Ovary (tissue), 9 donors: ENCODE measurements around the gene NCK1. TPM values are rescaled to one million over a fixed set of nuclear protein-coding genes. Genes with fewer than 3 reads are reported as not detected.

Experiments
- DNase-seq, 5 donors: peaks; one replicate each; pipeline ENCODE4 v3.0.0-alpha.2; 2019 to 2020
- H3K27ac ChIP-seq, 2 donors: fragments of 200-600 bp; one replicate each; pipeline versions ENCODE4 v1.5.1 to v1.8.0; 2019 to 2022
- H3K27me3 ChIP-seq: fragments of 200-600 bp; one replicate; pipeline ENCODE4 v1.8.0; 2022
- H3K36me3 ChIP-seq: fragments of 200-600 bp; sonication (generic); one replicate; pipeline ENCODE4 v1.5.1; 2019
- H3K4me1 ChIP-seq: one replicate; pipeline ENCODE4 v1.8.1; 2013; ENCODE audit warnings: mild to moderate bottlenecking, moderate library complexity; ENCODE audit not compliant: insufficient read depth
- H3K4me3 ChIP-seq: fragments of 200-600 bp; sonication (generic); one replicate; pipeline ENCODE4 v1.5.1; 2017
- H3K9me3 ChIP-seq, 2 donors: fragments of 200-600 bp in 1 of 2; sonication (generic) in 1 of 2; one replicate each; pipeline versions ENCODE4 v1.5.1 to v1.8.1; 2013 to 2019; ENCODE audit warnings: mild to moderate bottlenecking in 1 of 2, moderate library complexity in 1 of 2
- CTCF ChIP-seq, 3 donors: fragments of 450-650 bp in 2 of 3; fragments of 200-600 bp in 1 of 3; IDR thresholded peaks; one replicate each; pipeline versions ENCODE4 v1.5.1 to v1.8.0; 2016 to 2022; ENCODE audit warnings: antibody characterized with exemption in 3 of 3, mild to moderate bottlenecking in 1 of 3
- EP300 ChIP-seq: sonication (generic); formaldehyde crosslinking; IDR thresholded peaks from one replicate; pipeline ENCODE4 v1.6.1; 2017; ENCODE audit warnings: antibody characterized with exemption
- POLR2A ChIP-seq: fragments of 450-650 bp; IDR thresholded peaks from one replicate; pipeline ENCODE4 v1.6.1; 2017; ENCODE audit warnings: antibody characterized with exemption, mild to moderate bottlenecking, moderate library complexity
- WGBS, 3 donors: extraction: QIAGEN DNeasy Blood & Tissue Kit in 1 of 3; methylation state at CpG; one replicate each; pipeline versions ENCODE4 v1.1.5 to v1.1.7; 2013 to 2017; 5-methylcytosine and 5-hydroxymethylcytosine counted together
- intact Hi-C, 4 donors: fragments of 100-400 bp; cut with DNase I; formaldehyde crosslinking; loops; one replicate each; pipeline versions ENCODE4 v1.11.0 to v1.15.1; 2022 to 2023
- polyA plus RNA-seq, 2 donors: library from polyadenylated mRNA; stranded (reverse); fragments of 200-250 nt in 1 of 2; fragments of 350-450 nt in 1 of 2; fragmentation: Illumina TruSeq in 1 of 2; extraction: RNeasy Lipid Tissue Mini Kit (QIAGEN cat#74804) in 1 of 2; gene quantifications; one replicate each; pipeline ENCODE4 v1.2.3, GENCODE V29; 2013 to 2014
- total RNA-seq, 7 donors: library from RNA; depleted of rRNA in 2 of 7; stranded (reverse); fragments of >200 nt in 2 of 7; fragmentation: NEBNext Ultra II Directional in 3 of 7; extraction: Animal tissue kit (Norgen Biotek cat#: 25700) in 3 of 7; gene quantifications; one replicate each; pipeline versions ENCODE4 v1.1.0 to v1.2.4, GENCODE V29; 2016 to 2023
- donor health status: DM: no; HTN: no; CAD: no; lungs with moderate emphysema.
- donor health status: DM: no; HTN: no; CAD: no.
- donor health status: Bipolar disorder and iron deficiency.
- donor health status: DM: yes; HTN: yes; CAD: no.
- donor health status: DM: no; HTN: no; CAD: no.
- donor health status: DM: yes; HTN: yes; CAD: no.

The NCK1 gene
- total and polyA plus RNA-seq, 9 donors = 27.6 to 49.4 (median 36.0) TPM

GRCh38 chr3:136819392-136819730 lies 42.6 kb upstream of the NCK1 start:
- Histone ChIP-seq H3K27me3 (no peaks in the 10 kb centered on the region), H3K4me1 (peaks cover 6% of the 10 kb centered on the region), H3K9me3 (no peaks in the 10 kb centered on the region), H3K36me3 (no peaks in the 10 kb centered on the region), H3K27ac (peak overlapping the region in 1 of 2 donors; percentile 73), H3K4me3 (peak overlapping the region; percentile 62)
- TF ChIP-seq CTCF (IDR thresholded peaks at IDR 0.05) (no peak), EP300 (no peak), POLR2A (no peak)
- intact Hi-C loops = no loop called here
- peak in 4 of 5 donors; percentile 11 to 56 (median 35) for DNase-seq
- 0 to 1% (median 0%) methylated on average over 14 to 21 of the region's 21 CpGs for WGBS, 3 donors

- TF ChIP-seq CTCF (IDR thresholded peaks at IDR 0.05) (no peak), POLR2A (no peak), EP300 (no peak)
- H3K9me3 ChIP-seq = no peaks in the 10 kb centered on the region
- no peaks in the 10 kb centered on the region for H3K27me3 ChIP-seq
- peaks cover 6% of the 10 kb centered on the region for H3K4me1 ChIP-seq
- 4 to 8% (median 5%) methylated on average over 51 of the region's 51 CpGs for WGBS, 3 donors
- no peaks in the 10 kb centered on the region for H3K36me3 ChIP-seq
- peak overlapping the region in 1 of 2 donors; percentile 34 for H3K27ac ChIP-seq
- intact Hi-C loops = no loop called here
- peak overlapping the region; percentile 62 for H3K4me3 ChIP-seq
- DNase-seq = peak; percentile 34 to 69 (median 37)
Observed at GRCh38 chr3:136819731-136820679, 42.0 kb upstream of the NCK1 start.

- 65 to 85% (median 74%) methylated on average over 1 of the region's 1 CpG for WGBS, 3 donors
- no peaks in the 10 kb centered on the region for H3K27me3 ChIP-seq
- intact Hi-C loops = no loop called here
- H3K4me3 ChIP-seq = no peak overlapping the region
- no peak overlapping the region for H3K27ac ChIP-seq
- TF ChIP-seq EP300 (no peak), CTCF (IDR thresholded peaks at IDR 0.05) (no peak), POLR2A (no peak)
- no peaks in the 10 kb centered on the region for H3K9me3 ChIP-seq
- no peak for DNase-seq
- no peaks in the 10 kb centered on the region for H3K4me1 ChIP-seq
- no peaks in the 10 kb centered on the region for H3K36me3 ChIP-seq
Observed at GRCh38 chr3:136831461-136831860, 30.5 kb upstream of the NCK1 start.

GRCh38 chr3:136835089-136835812 lies 26.8 kb upstream of the NCK1 start:
- WGBS, 3 donors = 39 to 66% (median 47%) methylated on average over 1 of the region's 1 CpG
- Histone ChIP-seq H3K36me3 (no peaks in the 10 kb centered on the region), H3K27me3 (no peaks in the 10 kb centered on the region), H3K9me3 (no peaks in the 10 kb centered on the region), H3K27ac (no peak overlapping the region), H3K4me3 (no peak overlapping the region), H3K4me1 (no peaks in the 10 kb centered on the region)
- intact Hi-C loops = no loop called here
- TF ChIP-seq EP300 = no peak
- no peak for TF ChIP-seq CTCF (IDR thresholded peaks at IDR 0.05)
- no peak for TF ChIP-seq POLR2A
- DNase-seq = no peak
